NCI-H69 (cell line): ENCODE measurements around the gene KTN1.

Source experiments
- DNase-seq: peaks from one replicate; lab custom pipeline; 2025; lab: John Stamatoyannopoulos, UW

The KTN1 gene

DNA sequence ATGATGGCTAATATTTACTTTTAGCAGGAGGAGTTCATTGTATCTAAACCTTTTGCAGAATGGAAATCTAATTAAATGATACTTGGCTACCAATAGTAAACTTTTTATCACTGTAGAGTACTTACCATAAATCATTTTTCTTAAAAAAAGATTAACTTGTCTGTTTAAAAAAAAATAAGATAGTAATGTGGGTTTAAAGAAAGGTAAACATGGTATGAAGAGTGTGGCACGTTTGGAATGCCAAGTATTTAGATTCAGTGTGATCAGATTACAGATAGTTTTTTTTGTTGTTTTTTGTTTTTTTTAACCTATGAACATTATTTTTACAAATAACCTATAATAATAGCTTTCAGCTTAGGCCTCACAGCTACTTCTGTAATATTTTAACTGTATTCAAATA lies 25.8 kb downstream of the KTN1 start:
- no peak for DNase-seq

DNA sequence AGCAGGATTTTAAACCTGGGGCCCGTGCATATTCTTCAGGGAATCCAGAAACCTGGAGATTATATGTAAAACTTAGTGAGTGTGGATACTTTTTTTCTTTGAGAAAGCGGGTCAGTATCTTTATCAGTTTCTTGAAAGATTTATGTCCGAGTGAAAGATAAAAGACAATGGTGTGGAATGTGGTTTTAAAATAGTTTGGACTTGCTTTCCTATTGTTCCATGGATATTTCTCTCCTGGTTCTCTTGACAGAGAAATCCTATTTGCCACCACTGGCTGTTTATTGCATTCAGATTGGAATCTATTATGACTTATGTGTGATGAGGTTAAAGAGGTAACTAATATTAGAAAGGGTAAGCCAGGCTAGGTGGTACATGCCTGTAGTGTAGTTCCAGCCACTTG lies 27.4 kb downstream of the KTN1 start:
- no peak for DNase-seq

DNA sequence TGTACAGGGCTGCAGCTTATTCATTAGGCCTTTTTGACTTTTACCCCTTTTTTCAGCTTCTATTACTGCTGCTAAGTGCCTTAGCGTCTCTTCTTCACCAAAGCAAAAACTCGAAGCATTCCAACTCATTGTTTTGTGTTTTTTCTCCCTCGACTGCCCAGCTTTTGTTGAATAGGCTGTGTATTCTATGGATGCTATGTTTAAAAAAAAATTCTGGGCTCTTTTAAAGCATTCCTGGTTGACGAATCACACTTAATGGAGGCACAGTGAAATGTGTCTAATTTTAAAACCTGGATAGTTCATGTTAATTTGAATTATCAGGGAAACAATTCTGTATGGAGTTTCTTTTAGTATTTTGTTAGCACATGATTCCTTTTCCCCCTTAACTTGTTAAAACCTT lies 29.7 kb downstream of the KTN1 start:
- no peak for DNase-seq

DNA sequence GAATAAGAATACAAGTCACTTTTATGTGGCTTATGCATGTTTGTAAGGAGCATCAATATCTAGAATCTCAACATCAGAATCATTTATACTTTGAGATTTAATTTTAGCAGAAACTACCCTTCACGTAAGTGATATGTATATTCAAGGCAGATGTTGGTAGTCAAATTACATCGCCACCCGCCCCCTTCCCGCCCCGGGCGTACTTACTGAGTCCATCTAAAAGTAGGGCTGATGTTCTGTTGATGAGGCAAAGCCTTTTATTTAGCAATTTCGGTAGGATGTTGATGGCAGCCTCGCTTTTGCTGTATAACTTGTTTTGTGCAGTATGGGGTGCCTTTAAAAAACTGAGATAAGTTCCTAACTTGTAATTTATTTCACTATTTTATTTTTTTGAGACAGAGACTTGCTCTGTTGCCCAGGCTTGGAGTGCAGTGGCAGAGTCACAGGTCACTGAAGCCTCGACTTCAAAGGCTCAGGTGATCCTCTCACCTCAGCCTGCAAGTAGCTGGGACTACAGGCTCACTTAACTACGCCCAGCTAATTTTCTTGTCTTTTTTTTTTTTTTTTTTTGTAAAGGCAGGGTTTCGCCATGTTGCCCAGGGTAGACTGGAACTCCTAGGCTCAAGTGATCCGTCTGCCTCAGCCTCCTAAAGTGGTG lies 30.8 kb downstream of the KTN1 start:
- peak; percentile 24 for DNase-seq

DNA sequence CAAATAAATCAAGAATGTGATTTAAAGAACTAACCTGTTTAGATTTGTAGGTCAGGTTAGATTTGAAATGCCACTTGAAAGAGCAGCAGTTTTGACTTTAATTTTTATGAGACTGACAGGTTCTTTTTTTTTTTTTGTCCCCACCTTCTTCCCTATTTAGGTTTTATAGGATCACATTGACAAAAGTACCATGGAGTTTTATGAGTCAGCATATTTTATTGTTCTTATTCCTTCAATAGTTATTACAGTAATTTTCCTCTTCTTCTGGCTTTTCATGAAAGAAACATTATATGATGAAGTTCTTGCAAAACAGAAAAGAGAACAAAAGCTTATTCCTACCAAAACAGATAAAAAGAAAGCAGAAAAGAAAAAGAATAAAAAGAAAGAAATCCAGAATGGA lies 31.9 kb downstream of the KTN1 start:
- DNase-seq = no peak

DNA sequence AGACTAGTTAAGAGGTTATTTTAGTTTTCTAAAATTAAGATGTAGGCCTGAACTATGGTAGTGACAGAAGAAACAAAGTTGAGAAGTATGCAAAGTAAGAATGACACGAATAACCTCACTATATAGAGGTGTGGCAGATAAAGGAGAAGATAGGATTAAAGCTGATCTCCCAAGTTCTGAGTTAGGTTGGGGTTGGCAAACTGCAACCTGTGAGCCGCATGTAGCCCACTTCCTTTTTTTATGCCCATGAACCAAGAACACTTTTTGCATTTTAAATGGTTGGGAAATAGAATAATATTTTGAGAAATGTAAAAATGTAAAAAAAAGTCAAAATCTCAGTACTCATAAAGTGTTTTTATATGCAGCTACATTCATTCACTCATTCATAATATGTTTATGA lies 34.3 kb downstream of the KTN1 start:
- DNase-seq = no peak

DNA sequence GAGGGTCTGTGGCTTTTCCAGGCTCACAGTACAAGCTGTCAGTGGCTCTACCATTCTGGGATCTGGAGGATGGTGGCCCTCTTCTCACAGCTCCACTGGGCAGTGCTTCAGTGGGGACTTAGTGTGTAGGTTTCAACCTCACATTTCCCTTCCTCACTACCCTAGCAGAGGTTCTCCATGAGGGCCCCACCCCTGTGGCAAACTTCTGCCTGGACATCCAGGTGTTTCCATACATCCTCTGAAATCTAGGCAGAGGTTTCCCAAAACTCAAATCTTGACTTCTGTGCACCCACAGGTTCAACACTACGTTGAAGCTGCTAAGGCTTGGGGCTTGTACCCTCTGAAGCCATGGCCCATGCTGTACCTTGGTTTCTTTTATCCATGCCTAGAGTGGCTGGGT lies 40.3 kb downstream of the KTN1 start:
- DNase-seq = no peak

DNA sequence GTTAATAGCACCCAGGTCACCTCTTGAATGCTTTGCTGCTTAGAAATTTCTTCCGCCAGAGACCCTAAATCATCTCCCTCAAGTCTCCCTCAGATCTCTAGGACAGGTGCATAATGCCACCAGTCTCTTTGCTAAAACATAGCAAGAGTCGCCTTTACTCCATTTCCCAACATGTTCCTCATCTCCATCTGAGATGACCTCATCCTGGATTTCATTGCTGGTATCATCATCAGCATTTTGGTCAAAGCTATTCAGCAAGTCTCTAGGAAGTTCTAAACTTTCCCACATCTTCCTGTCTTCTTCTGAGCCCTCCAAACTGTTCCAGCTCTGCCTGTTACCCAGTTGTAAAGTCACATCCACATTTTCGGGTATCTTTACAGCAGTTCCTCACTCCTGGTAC lies 41.0 kb downstream of the KTN1 start:
- no peak for DNase-seq

DNA sequence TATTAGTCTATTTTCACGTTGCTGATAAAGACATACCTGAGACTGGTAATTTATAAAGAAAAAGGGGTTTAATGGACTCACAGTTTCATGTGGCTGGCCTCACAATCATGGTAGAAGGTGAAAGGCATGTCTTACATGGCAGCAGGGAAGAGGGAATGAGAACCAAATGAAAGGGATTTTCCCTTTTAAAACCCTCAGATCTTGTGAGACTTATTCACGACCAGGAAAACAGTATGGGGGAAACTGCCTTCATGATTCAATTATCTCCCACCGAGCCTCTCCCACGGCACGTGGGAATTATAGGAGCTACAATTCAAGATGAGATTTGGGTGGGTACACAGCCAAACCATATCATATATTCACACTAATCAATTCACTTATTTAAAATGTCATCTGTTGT lies 41.4 kb downstream of the KTN1 start:
- no peak for DNase-seq

DNA sequence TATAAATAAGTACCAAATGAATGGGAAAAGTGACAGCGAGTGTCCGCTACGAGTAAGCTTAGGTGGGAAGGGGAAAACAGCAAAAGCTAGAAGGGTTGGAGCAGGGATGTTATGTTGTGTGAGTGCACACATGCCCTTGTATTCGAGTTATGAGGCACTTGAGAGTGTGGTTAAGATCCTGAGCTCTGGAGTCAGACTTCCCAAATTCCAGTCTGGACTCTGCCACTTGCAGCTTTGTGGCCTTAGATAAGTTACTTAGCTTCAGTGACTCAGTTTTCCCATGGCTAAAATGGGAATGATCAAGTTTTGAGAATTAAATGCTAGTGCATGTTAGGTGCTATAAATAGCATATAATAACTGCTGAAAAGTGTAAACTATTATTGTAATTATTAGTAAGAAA lies 44.9 kb downstream of the KTN1 start:
- DNase-seq = no peak

DNA sequence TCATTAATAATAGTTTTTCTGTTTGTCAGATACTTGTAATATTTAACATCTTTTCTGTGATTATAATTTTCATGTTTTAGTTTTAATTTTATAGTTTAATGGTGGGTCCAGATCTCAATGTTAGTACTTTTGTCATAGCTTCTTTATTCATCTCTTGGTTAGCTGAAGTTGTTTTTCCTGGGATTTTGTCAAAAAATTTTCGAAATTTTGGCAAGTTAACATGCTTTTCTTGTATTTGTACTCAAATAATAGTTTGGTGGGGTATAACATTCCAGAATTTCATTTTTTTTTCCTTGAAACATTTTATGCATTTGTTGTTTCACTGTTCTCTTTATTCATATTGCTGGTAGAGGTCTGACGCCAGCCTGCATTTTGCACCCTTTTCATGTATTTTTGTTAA lies 45.5 kb downstream of the KTN1 start:
- no peak for DNase-seq

DNA sequence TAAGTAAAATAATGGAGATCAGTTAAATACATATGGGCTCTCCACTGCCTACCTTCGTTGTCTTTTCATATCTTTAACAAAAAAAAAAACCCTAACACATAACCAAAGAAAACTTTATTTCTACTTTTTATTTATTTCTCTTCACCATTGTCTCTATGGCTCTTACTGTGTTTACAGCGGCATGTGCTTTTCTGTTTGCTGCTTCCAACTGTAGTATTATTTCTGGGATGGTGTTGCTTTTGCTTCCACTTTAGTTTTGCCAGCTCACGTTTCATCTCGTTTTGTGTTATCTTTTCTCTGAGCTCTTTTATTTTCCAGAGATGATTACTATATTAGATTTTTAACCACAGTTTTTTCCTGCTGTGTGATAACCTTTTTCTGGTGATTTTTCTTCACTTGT lies 46.1 kb downstream of the KTN1 start:
- DNase-seq = no peak

DNA sequence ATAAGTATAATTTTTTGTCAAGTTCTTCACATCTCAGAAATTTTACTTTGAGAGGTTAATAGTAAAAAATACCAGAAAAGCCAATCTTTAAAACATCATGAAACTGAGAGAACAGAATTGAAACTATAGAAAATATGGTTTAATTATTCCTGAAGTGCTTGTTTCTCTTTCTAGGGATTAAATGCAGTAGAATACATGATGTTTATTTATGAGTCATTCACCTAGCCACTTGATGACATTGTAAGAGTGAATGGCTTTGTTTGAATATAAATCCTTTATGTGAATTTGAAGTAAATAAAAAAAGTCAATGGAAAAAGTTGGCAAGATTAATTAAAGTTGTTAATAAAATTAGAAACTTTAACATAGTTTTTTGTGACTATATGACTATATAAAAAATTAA lies 48.4 kb downstream of the KTN1 start:
- no peak for DNase-seq

DNA sequence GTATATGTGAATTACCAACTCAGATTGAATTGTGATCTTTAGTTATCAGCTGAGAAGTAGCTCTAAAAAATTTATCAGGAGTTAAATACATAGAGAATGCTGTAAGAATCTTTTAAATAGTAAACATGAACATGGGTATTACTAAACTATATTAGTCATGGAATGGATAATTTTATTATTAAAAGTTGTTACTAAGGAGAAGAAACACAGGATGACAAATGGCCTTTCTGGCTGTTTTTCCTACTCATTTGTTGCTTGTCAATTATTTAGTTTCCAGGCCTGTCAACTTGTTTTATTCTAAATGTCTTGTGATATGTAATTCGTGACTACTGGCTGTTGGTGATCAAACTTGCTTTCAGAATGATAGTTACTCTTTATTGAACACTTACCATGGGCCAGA lies 58.7 kb downstream of the KTN1 start:
- DNase-seq = no peak

DNA sequence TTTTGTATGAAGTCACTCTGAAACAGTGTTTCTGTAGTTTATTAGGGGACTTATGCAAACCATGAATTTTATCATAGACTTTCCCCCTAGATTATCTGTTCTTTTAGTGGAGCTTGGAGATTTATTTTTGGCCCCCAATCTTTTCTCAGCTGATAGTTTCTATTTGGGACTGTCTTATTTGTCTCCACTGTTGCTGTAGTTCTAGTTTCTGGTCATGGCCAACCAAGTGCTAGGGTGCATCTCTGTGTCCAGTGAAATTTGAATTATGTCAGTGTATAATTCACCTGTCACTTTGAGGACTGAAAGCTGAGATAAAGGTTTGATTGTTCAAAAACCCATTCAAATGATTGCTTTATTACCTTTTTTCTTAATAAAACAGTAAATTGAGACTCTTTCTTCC lies 61.3 kb downstream of the KTN1 start:
- DNase-seq = no peak

DNA sequence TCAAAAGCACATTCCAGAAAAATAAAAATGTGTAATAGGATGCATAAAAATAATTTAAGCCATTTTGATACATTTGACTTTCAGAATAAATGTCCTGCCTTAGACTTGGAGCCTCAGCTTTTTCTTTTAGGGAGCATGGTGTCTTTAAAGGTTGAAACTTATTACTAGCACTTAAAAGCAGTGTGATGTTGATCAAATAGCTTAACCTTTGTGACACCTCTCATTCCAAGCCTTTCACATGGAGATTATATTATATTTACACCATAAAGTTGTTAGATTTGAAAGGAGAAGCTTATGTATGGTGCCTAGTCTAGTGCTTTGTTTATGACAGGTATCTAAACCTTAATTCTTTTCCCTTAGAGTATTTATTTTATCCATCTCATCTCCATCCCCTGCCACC lies 61.9 kb downstream of the KTN1 start:
- DNase-seq = no peak

DNA sequence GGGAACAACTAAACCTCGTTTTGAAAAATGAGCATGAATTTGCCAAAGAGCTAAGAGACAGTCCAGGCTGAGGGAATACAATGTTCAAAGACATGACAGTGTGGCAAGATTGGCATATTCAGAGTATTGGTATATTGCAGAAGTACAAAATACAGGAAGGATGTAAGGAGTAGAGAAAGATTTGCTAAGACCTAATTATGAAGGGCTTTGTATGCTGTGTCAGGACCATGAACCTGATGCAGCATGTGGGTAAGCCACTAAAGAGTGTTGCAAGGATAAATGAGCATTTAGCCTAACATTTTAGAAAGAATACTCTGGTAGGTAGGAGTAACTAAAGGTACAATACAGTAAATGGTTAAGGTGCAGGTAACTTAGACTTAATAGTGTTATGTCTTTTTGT lies 65.1 kb downstream of the KTN1 start:
- no peak for DNase-seq

DNA sequence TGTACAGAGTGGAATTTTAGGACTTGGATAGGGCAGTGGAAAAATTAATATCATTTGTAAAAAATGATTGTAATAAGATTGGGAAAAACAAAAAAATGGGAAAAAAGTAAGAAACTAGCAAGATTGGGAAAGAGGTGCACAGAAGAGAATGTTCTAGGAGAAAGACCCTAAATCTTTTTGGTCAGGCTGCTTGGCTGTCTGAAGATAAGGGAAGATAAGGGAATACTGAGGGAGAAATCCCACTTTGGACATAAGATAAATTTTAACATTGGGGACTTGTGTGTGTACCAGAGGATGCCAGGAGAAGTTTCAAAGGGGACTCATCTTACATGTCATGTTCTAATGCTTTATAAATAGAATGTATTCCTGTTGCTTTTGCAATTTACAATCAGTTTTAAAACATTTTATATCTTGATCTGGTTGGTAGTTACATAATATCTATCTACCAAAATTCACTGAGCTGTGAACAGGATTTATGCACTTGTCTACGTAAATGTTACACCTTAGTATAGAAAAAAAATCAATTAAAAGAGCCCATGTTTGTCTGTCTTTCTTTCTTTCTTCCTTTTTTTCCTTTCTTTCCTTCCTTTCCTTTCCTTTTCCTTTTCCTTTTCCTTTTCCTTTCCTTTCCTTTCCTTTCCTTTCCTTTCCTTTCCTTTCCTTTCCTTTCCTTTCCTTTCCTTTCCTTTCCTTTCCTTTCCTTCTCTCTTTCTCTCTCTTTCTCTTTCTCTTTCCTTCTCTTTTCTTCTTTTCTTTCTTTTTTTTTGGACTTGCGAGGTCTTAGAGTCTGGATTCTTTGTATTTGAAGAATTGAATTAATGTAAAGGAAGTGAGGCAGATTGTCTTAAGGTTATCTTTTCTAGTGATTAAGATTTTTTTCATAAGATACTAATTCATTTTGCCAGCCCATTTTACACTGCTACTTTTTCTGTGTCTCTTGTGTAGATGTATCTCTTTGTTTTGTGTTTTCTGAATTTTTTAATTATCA lies 66.1 kb downstream of the KTN1 start:
- DNase-seq = no peak

DNA sequence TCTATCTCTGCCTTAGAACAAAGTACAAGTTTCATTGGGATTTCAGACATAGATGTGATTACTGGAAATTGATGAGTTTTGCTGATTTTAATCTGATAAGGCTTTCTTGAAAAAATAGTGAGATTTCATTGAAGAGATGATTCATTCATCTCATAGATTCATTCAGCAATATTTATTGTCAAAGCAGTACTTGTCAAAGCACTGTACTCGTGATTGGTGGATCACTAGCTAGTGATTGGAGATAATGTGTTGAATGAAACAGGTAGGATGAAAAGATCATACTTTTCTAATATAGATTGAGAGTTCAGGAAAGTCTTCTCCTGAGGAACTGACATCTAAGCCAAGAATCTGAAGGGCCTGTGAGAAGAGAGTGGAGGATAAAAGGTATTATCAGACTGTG lies 71.0 kb downstream of the KTN1 start:
- no peak for DNase-seq

DNA sequence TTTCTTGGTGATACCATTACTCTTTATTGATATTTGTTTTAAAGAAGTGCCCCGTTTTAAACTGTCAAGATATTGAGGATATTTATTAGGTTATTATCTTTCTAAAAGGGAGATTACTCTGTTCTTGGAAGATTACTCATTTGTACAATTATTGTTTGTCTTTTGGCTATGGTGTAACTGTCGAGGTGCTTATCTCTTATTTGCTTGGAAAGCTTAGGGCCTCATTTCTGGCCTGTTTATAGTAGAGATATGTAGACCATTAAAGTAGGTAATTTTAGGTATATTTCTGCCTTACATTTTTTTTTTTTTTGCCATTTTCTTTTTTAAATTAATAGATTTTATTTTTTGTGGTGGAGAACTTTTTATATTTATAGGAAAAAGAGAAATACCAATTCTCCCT lies 74.2 kb downstream of the KTN1 start:
- DNase-seq = no peak

DNA sequence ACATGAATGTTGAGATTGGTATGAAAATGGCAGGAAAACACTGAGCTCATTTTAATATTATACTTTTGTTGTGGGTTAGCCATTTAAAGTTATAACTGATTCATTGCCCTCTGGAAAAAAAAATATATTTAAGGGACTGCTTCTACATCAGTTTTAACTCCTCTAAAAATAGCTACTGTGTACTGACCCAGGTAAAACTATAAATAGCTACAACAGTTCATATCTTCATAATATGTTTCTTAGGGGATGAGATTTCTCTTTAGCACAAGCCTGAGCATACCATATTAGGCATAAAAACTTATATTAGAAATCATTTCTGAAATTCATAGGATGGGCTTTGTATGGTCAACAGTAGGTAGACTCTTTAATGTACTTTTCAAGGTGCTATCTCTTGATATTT lies 81.0 kb downstream of the KTN1 start:
- no peak for DNase-seq

DNA sequence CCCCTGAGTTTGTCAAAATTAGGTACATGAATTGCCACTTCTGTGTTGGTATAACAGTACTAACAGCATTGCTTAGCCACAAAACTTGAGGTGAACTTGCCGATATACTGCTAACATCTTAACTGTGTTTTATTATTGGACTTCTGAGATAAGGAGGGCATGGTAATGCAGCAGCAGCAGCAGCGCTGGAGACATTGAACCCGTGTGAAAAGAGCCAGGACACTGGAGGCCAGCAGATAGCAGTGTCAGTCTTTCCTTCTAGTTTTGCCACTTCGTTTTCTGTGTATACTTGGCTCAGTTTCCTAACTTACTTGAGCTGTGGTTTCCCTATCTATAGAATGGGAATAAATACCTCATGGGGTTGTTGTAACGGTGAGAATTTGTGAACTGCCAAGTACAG lies 82.7 kb downstream of the KTN1 start:
- no peak for DNase-seq

DNA sequence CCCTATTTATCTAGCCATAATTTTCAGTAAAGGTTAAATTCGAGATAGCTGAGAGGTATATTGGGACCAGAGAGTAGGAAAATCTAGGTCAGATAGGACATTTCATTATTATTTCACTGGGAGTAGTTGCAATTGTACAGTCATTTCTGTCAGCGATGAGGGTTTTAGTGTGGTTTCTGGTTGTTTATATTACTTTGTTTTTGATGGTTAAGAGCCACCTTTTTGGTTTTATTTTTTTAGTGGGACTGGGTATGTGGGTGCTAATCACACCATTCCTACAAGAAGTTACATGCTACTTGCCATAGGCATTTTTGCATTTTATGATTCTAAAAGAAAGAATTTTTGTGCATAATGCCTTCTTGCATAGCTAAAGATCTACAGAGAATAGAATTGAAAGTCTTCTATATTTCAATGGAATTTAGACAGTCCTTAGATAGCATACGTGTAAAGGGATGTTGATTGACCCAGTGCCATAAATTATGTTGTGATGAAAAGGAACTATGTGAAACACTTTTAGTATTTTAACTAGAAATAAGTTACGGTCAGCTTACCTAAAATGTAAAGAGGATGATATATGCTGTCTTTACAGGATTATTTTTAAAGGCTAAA lies 85.2 kb downstream of the KTN1 start:
- DNase-seq = no peak
